Loucy (cell line): ENCODE measurements around the gene ZSCAN30.
A peak's percentile ranks its signal among the peaks of the same experiment; 100 is the strongest.

Experiments used
- H2AFZ ChIP-seq: fragments of 200-600 bp; sonication (generic); 2 replicates; pipeline ENCODE4 v1.6.0; 2016; ENCODE audit warnings: antibody characterized with exemption, mild to moderate bottlenecking, low read length, moderate library complexity
- H3F3A ChIP-seq: fragments of 200-600 bp; 2 replicates; pipeline ENCODE4 v1.6.0; 2016; ENCODE audit warnings: antibody characterized with exemption, low read depth, mild to moderate bottlenecking
- H3K27me3 ChIP-seq: fragments of 200-600 bp; sonication (generic); 2 replicates; pipeline ENCODE4 v1.6.1; 2014; ENCODE audit warnings: low read length, mild to moderate bottlenecking; ENCODE audit not compliant: insufficient read depth, poor library complexity, severe bottlenecking
- H3K36me3 ChIP-seq: fragments of 200-600 bp; sonication (generic); 2 replicates; pipeline ENCODE4 v1.6.1; 2016; ENCODE audit warnings: low read length; ENCODE audit not compliant: insufficient read depth
- H3K4me1 ChIP-seq: fragments of 200-600 bp; sonication (generic); 2 replicates; pipeline ENCODE4 v1.5.1; 2014; ENCODE audit warnings: low read length, mild to moderate bottlenecking; ENCODE audit not compliant: insufficient read depth, poor library complexity, severe bottlenecking
- H3K4me2 ChIP-seq: fragments of 200-600 bp; sonication (generic); 2 replicates; pipeline ENCODE4 v1.6.0; 2014; ENCODE audit warnings: antibody characterized with exemption, low read length, low read depth, mild to moderate bottlenecking; ENCODE audit not compliant: poor library complexity, severe bottlenecking
- H3K4me3 ChIP-seq: fragments of 200-600 bp; sonication (generic); 2 replicates; pipeline ENCODE4 v1.5.1; 2014; ENCODE audit warnings: low read length, mild to moderate bottlenecking, mixed read lengths; ENCODE audit not compliant: poor library complexity, severe bottlenecking
- H3K79me2 ChIP-seq: fragments of 200-600 bp; sonication (generic); 2 replicates; pipeline ENCODE4 v1.6.1; 2014; ENCODE audit warnings: low read length; ENCODE audit not compliant: insufficient read depth
- H3K9ac ChIP-seq: fragments of 200-600 bp; sonication (generic); 2 replicates; pipeline ENCODE4 v1.6.0; 2014; ENCODE audit warnings: mild to moderate bottlenecking, low read depth, low read length, moderate library complexity; ENCODE audit not compliant: poor library complexity, severe bottlenecking
- H3K9me2 ChIP-seq: fragments of 200-600 bp; sonication (generic); replicated peaks from 2 replicates; pipeline ENCODE4 v1.6.1; 2016; ENCODE audit warnings: low read depth, low read length, mixed read lengths
- H3K9me3 ChIP-seq: fragments of 200-600 bp; sonication (generic); 2 replicates; pipeline ENCODE4 v1.6.1; 2014; ENCODE audit warnings: mild to moderate bottlenecking, antibody characterized with exemption, low read length, low read depth; ENCODE audit not compliant: insufficient read depth
- H4K20me1 ChIP-seq: fragments of 200-600 bp; sonication (generic); 2 replicates; pipeline ENCODE4 v1.6.0; 2014; ENCODE audit warnings: antibody characterized with exemption, low read length, mild to moderate bottlenecking; ENCODE audit not compliant: insufficient read depth, poor library complexity, severe bottlenecking
- EZH2phosphoT487 ChIP-seq: fragments of 200-600 bp; IDR thresholded peaks from 2 replicates; pipeline ENCODE4 v1.6.1; 2018; ENCODE audit warnings: antibody characterized with exemption, mild to moderate bottlenecking, moderate library complexity, borderline replicate concordance
- TF ChIP-seq, protein P1 (sequence below): fragments of 200-600 bp; sonication (generic); conservative IDR thresholded peaks from 2 replicates; pipeline ENCODE4 v1.5.1; 2014; ENCODE audit warnings: mild to moderate bottlenecking, antibody characterized with exemption, low read length

The ZSCAN30 gene

DNA sequence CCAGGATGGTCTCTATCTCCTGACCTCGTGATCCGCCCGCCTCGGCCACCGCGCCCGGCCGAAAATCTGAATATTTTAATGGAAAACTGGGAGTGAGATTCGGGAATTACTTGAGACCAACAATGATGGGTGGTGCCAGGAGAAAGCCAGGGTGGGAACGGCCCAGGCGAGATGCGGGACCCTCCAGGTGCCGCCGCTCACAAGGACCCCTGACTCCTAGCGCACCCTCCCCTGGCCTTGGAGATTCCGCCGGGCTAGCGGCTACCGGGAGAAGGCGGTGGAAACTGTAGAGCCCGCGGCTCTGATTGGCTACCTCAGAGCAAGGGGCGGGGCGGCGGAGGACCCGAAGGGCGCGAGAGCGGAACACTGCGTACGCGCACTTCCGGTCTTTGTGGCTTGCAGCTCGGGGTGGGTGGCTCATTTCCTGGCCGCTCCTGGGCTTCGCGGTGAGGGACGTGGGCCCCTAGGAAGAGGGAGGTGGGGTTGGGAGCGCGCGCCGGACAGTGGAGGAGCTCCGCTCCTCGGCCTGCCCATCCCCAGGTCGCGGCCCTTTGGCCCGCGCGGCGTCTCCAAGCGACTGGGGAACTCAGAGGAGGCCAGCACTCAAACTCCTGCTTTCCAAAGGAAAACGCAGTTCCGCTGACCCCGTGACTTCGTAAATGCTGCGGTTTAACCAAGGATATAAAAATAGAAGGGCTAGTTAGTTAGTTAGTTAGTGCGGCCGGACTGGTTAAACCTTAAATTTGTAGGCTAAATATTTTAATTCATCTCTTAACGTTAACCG is 49.2 kb downstream of the ZSCAN30 start, which contains the start of gene ZNF397:
Gene ZNF397, plus strand, starts transcription at position 371 of the 784 bp plus-strand sequence. CDS start 1,437 bp downstream, outside the sequence.
- peak within 1 kb of the TSS; percentile 78 for H3K4me3 ChIP-seq
- H3K36me3 ChIP-seq, result peaks cover 30% of the 10 kb centered on the region
- H3K9me2 ChIP-seq, result no peaks in the 10 kb centered on the region
- H3K9ac ChIP-seq, result peak within 1 kb of the TSS; percentile 86
- no peaks in the 10 kb centered on the region; the same call in 1 of the 2 replicates for H3K9me3 ChIP-seq
- H4K20me1 ChIP-seq, result no peaks in the 10 kb centered on the region
- TF ChIP-seq, protein P1, sequence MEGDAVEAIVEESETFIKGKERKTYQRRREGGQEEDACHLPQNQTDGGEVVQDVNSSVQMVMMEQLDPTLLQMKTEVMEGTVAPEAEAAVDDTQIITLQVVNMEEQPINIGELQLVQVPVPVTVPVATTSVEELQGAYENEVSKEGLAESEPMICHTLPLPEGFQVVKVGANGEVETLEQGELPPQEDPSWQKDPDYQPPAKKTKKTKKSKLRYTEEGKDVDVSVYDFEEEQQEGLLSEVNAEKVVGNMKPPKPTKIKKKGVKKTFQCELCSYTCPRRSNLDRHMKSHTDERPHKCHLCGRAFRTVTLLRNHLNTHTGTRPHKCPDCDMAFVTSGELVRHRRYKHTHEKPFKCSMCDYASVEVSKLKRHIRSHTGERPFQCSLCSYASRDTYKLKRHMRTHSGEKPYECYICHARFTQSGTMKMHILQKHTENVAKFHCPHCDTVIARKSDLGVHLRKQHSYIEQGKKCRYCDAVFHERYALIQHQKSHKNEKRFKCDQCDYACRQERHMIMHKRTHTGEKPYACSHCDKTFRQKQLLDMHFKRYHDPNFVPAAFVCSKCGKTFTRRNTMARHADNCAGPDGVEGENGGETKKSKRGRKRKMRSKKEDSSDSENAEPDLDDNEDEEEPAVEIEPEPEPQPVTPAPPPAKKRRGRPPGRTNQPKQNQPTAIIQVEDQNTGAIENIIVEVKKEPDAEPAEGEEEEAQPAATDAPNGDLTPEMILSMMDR, result no peak
- no peak for TF ChIP-seq EZH2phosphoT487
- H3K4me1 ChIP-seq, result peaks cover 19% of the 10 kb centered on the region
- H2AFZ ChIP-seq, result peak within 1 kb of the TSS; percentile 98
- H3K27me3 ChIP-seq, result no peaks in the 10 kb centered on the region
- no peaks in the 10 kb centered on the region for H3F3A ChIP-seq
- peak within 1 kb of the TSS; percentile 84 for H3K4me2 ChIP-seq
- peaks cover 18% of the 10 kb centered on the region for H3K79me2 ChIP-seq

DNA sequence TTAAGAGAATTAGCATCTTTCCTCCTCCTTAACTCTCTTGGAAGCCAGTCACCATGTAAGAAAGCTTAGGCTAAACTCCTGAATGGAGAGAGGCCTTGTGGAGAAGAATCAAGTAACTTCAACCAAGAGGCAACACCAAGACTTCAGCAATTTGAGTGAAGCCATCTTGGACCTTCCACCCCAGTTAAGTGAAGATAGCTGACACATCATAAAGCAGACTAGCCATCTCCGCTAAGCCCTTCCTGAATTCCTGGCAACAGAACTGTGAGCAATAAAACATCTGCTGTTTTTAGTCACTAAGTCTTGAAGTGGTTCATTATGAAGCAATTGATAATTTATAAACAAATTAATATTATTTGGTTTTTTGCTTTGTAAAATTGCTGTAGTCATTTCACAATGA is 50.7 kb downstream of the ZSCAN30 start:
- Histone ChIP-seq H3K9me2 (no peaks in the 10 kb centered on the region), H3F3A (no peaks in the 10 kb centered on the region), H2AFZ (no peak overlapping the region), H3K36me3 (peaks cover 16% of the 10 kb centered on the region), H4K20me1 (no peaks in the 10 kb centered on the region), H3K9me3 (no peaks in the 10 kb centered on the region), H3K4me1 (peaks cover 19% of the 10 kb centered on the region), H3K79me2 (peaks cover 18% of the 10 kb centered on the region), H3K4me2 (no peak overlapping the region), H3K27me3 (no peaks in the 10 kb centered on the region), H3K9ac (no peak overlapping the region), H3K4me3 (no peak overlapping the region)
- TF ChIP-seq EZH2phosphoT487, result no peak
- TF ChIP-seq, protein P1, result no peak

DNA sequence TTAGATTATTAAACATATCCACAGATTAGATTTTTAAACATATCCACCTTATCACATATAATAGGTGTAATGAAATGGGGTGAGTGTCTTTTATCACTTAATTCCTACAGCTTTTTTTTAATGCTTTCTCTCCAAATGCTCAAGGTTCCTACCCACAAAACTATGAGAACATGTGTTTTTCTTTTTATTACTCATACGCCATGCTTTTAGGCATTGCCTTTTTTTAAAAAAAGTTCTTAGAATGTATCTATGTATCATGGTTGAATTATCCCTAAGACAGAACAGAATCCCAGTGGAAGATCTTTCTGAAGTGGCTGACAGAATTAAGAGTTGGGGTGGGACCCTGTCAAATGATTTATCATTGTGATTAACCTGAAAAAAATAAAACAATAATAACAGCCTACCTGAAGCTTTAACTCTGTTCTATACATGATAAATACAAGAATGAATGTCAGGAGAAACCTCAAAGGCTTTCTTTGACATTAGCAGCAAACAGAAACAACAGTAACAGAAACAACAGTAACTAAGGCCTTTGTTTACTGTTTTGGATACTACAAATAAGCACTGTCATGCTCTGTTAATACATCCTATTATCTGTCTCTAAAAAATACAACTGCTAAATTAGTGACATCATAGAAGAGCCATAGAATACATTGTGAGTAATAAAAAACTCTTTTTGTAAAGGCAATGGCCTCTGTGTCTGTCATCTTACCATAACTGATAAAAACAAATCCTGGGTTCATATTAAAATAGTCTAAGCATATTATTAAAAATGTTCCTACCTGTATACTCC is 53.3 kb downstream of the ZSCAN30 start:
- TF ChIP-seq, protein P1, result no peak
- TF ChIP-seq EZH2phosphoT487, result no peak
- H2AFZ ChIP-seq, result peak overlapping the region; percentile 45; the same call in 1 of the 2 replicates

More for the DNA sequence above, 53.3 kb downstream of the ZSCAN30 start:
- H3K27me3 ChIP-seq, result no peaks in the 10 kb centered on the region
- no peaks in the 10 kb centered on the region for H3K9me2 ChIP-seq
- H3K9ac ChIP-seq, result no peak overlapping the region
- no peaks in the 10 kb centered on the region for H3K36me3 ChIP-seq
- no peak overlapping the region for H3K4me2 ChIP-seq
- H3K4me1 ChIP-seq, result peaks cover 10% of the 10 kb centered on the region
- H3K79me2 ChIP-seq, result peaks cover 8% of the 10 kb centered on the region
- H3F3A ChIP-seq, result no peaks in the 10 kb centered on the region
- H3K9me3 ChIP-seq, result no peaks in the 10 kb centered on the region
- H4K20me1 ChIP-seq, result no peaks in the 10 kb centered on the region
- H3K4me3 ChIP-seq, result no peak overlapping the region
